HFF-Myc (cell line): ENCODE results near the gene OR6Q1.

Experiments used
- DNase-seq: peaks from one replicate; pipeline ENCODE4 v3.0.0-alpha.2; 2011; ENCODE audit warnings: low read depth; ENCODE audit errors: extremely low read depth
- H3K4me3 ChIP-seq: replicated peaks from 2 replicates; pipeline ENCODE4 v1.5.1; 2011; ENCODE audit warnings: low read depth, mild to moderate bottlenecking, control low read depth, low read length
- CTCF ChIP-seq: IDR thresholded peaks from 2 replicates; pipeline ENCODE4 v1.5.1; 2012; ENCODE audit warnings: mild to moderate bottlenecking, low read depth, low read length, control low read depth; ENCODE audit errors: missing control alignments

Gene OR6Q1

GRCh38 chr11:58003591-58003990, 27.2 kb upstream of the OR6Q1 start:
- no peak for DNase-seq
- no peak overlapping the region for H3K4me3 ChIP-seq

GRCh38 chr11:58004664-58005063, 26.1 kb upstream of the OR6Q1 start:
- no peak for DNase-seq
- TF ChIP-seq CTCF = no peak
- H3K4me3 ChIP-seq = no peak overlapping the region

More at GRCh38 chr11:58003591-58003990, 27.2 kb upstream of the OR6Q1 start:
- TF ChIP-seq CTCF = no peak

DNA sequence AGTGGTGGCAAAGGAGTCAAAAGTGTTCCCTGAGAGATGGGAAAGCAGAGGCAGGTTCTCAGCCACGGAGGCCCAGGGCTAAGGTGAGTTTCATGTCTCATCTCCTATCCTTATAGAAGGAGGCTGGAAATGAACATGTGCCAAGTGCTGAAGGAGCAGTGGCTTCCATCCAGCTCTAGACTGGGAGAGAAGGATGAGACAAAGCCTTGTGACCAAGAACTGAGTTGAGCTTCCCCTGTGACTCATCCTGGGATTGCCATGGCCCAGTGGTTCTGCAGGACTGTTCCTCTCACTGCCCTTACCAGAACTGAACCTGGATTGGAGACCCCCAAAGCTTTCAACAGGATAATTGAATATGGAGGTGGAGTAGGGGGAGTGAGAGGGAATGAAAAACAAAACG, 23.8 kb upstream of the OR6Q1 start:
- no peak for TF ChIP-seq CTCF

DNA sequence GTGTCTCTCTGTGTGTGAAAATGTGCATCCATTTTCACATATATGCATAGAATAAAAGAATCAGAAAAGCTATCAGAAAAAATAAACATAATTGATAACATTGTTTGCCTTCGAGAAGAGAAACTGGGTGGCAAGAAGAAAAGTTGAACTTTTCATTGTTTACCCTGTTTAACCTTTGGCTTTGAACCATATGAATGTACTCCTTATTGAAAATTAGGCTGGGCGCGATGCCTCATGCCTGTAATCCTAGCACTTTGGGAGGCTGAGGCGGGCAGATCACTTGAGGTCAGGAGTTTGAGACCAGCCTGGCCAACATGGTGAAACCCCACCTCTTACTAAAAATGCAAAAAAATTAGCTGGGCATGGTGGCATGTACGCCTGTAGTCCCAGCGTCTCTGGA, 19.0 kb upstream of the OR6Q1 start:
- H3K4me3 ChIP-seq = no peak overlapping the region
- no peak for TF ChIP-seq CTCF
- DNase-seq = no peak

More for the DNA sequence above, 23.8 kb upstream of the OR6Q1 start:
- no peak for DNase-seq
- no peak overlapping the region for H3K4me3 ChIP-seq

DNA sequence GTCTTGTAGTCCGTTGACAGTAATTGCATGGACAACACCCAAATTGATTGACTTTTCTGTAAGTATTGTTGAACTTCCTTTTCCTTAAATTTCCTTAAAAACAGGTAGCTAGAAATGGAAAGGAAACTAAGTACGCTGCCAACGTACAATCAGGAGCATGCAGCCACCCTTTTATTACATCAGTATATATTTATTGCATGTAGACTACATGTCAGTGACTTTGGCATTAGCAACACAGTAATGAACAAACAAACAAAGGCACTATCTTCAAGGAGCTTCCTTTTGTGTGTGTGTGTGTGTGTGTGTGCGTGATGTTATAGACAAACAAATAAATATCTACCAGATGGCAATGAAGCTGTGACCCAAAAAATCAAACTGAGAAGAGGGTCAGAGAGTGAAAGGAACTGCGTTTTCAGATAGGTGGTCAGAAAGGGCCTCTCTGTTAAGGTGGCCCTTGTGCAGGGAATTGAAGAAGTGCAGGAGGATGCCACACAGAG, 7.3 kb upstream of the OR6Q1 start, which contains the start of gene OR9Q1:
OR9Q1 (plus strand) TSS at position 447 of the 497 bp plus-strand sequence. CDS start 155,564 bp downstream, outside the sequence.
- H3K4me3 ChIP-seq = no peak within 1 kb of the TSS

GRCh38 chr11:58024601-58025091, 6.1 kb upstream of the OR6Q1 start:
- no peak for TF ChIP-seq CTCF
- H3K4me3 ChIP-seq = no peak overlapping the region
- DNase-seq = no peak

More for the DNA sequence above, 7.3 kb upstream of the OR6Q1 start, which contains the start of gene OR9Q1:
- no peak for TF ChIP-seq CTCF
- DNase-seq = no peak

DNA sequence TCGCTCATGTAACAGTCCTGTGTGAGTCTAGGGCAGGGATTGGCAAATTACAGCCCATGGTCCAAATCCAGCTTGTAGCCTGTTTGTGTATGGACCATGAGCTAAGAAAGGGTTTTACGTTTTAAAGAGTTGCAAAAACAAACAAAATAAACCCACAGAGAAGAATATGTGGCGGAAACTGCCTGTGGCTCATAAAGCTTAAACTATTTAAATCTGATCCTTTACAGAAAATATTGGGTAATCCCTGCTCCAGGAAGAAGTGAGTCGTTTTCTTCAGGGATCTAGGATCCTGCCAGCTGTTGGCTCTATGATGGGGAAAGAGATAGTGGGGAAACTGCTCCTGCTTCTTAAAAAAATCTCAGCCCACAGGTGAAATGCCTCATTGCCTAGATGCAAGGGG, 3.4 kb upstream of the OR6Q1 start:
- DNase-seq = no peak
- no peak overlapping the region for H3K4me3 ChIP-seq
- TF ChIP-seq CTCF = no peak
